PC-3 (cell line): Measurements from ENCODE around the gene PCDH9.

Experiments used
- EZH2 ChIP-seq: fragments of 300-600 bp; sonication (generic); IDR thresholded peaks from one replicate; pipeline ENCODE4 v1.6.1; 2017; ENCODE audit warnings: antibody characterized with exemption, mild to moderate bottlenecking, low read length; ENCODE audit not compliant: unreplicated experiment
- TF ChIP-seq, protein P1 (sequence below): fragments of 300-600 bp; sonication (generic); conservative IDR thresholded peaks from 2 replicates; pipeline ENCODE4 v1.5.1; 2017; ENCODE audit warnings: antibody characterized with exemption, low read depth, mild to moderate bottlenecking, low read length

DNA sequence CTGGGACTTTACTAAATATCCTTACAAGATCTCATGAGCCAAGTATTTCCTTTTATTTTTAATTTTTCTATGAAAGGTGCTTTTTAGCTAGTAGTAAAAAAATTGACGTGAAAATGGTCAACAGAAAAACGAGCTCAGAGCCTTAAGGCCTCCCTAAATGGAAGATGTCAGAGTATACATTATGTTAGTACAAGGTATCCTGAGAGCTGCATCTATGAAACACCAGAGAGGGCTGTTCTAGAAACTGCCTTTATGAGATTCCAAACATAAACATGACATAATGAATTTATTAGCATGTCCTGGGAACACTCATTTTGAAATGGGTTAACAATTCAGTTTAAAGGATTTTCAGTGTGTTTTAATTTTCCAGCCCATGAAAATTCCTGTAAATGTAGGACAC, 146.6 kb downstream of the PCDH9 start:
- TF ChIP-seq, protein P1, sequence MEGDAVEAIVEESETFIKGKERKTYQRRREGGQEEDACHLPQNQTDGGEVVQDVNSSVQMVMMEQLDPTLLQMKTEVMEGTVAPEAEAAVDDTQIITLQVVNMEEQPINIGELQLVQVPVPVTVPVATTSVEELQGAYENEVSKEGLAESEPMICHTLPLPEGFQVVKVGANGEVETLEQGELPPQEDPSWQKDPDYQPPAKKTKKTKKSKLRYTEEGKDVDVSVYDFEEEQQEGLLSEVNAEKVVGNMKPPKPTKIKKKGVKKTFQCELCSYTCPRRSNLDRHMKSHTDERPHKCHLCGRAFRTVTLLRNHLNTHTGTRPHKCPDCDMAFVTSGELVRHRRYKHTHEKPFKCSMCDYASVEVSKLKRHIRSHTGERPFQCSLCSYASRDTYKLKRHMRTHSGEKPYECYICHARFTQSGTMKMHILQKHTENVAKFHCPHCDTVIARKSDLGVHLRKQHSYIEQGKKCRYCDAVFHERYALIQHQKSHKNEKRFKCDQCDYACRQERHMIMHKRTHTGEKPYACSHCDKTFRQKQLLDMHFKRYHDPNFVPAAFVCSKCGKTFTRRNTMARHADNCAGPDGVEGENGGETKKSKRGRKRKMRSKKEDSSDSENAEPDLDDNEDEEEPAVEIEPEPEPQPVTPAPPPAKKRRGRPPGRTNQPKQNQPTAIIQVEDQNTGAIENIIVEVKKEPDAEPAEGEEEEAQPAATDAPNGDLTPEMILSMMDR: no peak
- no peak for TF ChIP-seq EZH2
